ENCODE measurements around the gene GLRX2.
A peak's percentile ranks its signal among the peaks of the same experiment; 100 is the strongest.

GLRX2 gene

GRCh38 chr1:193104907-193105820 lies at the start of gene GLRX2:
GLRX2 (minus strand) TSS chr1:193105414; CDS start chr1:193105382, 32 bp downstream.
- no peaks in the 10 kb centered on the region for H3K9me3 ChIP-seq (ENCODE audit: low read length)
- H3K27me3 ChIP-seq (ENCODE audit: control insufficient read depth in 1 of 2, insufficient read depth in 2 of 2, low read length in 2 of 2) = no peaks in the 10 kb centered on the region
- H3K36me3 ChIP-seq (ENCODE audit: insufficient read depth, low read length) = peaks cover 4% of the 10 kb centered on the region
- peak within 1 kb of the TSS; percentile 84 for H3K27ac ChIP-seq (ENCODE audit: low read depth, low read length)
- H3K4me3 ChIP-seq (ENCODE audit: low read depth in 1 of 2, low read length in 2 of 2) = peak within 1 kb of the TSS; percentile 70 to 92
- H3K4me1 ChIP-seq (ENCODE audit: insufficient read depth, low read length) = peaks cover 18% of the 10 kb centered on the region
- H3K9ac ChIP-seq (ENCODE audit: low read length) = peak within 1 kb of the TSS; percentile 73

GRCh38 chr1:193144999-193145398 lies 39.8 kb upstream of the GLRX2 start:
- Histone ChIP-seq H3K27ac (ENCODE audit: low read depth, low read length) (no peak overlapping the region), H3K9me3 (ENCODE audit: low read length) (no peaks in the 10 kb centered on the region), H3K27me3 (ENCODE audit: control insufficient read depth in 1 of 2, insufficient read depth in 2 of 2, low read length in 2 of 2) (no peaks in the 10 kb centered on the region), H3K36me3 (ENCODE audit: insufficient read depth, low read length) (peaks cover 27% of the 10 kb centered on the region), H3K9ac (ENCODE audit: low read length) (no peak overlapping the region), H3K4me3 (ENCODE audit: low read depth in 1 of 2, low read length in 2 of 2) (no peak overlapping the region), H3K4me1 (ENCODE audit: insufficient read depth, low read length) (no peaks in the 10 kb centered on the region)

- H3K4me3 ChIP-seq (ENCODE audit: low read depth in 1 of 2, low read length in 2 of 2) = no peak overlapping the region
- no peak overlapping the region for H3K9ac ChIP-seq (ENCODE audit: low read length)
- H3K36me3 ChIP-seq (ENCODE audit: insufficient read depth, low read length) = peaks cover 33% of the 10 kb centered on the region
- no peaks in the 10 kb centered on the region for H3K9me3 ChIP-seq (ENCODE audit: low read length)
- H3K4me1 ChIP-seq (ENCODE audit: insufficient read depth, low read length) = no peaks in the 10 kb centered on the region
- no peak overlapping the region for H3K27ac ChIP-seq (ENCODE audit: low read depth, low read length)
- no peaks in the 10 kb centered on the region for H3K27me3 ChIP-seq (ENCODE audit: control insufficient read depth in 1 of 2, insufficient read depth in 2 of 2, low read length in 2 of 2)
Measured at GRCh38 chr1:193144361-193144938, 39.2 kb upstream of the GLRX2 start.

GRCh38 chr1:193143285-193143684 lies 38.1 kb upstream of the GLRX2 start:
- H3K4me3 ChIP-seq (ENCODE audit: low read depth in 1 of 2, low read length in 2 of 2) = no peak overlapping the region
- H3K9me3 ChIP-seq (ENCODE audit: low read length) = no peaks in the 10 kb centered on the region
- no peak overlapping the region for H3K27ac ChIP-seq (ENCODE audit: low read depth, low read length)
- peaks cover 29% of the 10 kb centered on the region for H3K36me3 ChIP-seq (ENCODE audit: insufficient read depth, low read length)
- H3K9ac ChIP-seq (ENCODE audit: low read length) = no peak overlapping the region
- H3K4me1 ChIP-seq (ENCODE audit: insufficient read depth, low read length) = no peaks in the 10 kb centered on the region
- no peaks in the 10 kb centered on the region for H3K27me3 ChIP-seq (ENCODE audit: control insufficient read depth in 1 of 2, insufficient read depth in 2 of 2, low read length in 2 of 2)

- Histone ChIP-seq H3K27me3 (ENCODE audit: control insufficient read depth in 1 of 2, insufficient read depth in 2 of 2, low read length in 2 of 2) (no peaks in the 10 kb centered on the region), H3K9ac (ENCODE audit: low read length) (no peak overlapping the region), H3K4me3 (ENCODE audit: low read depth in 1 of 2, low read length in 2 of 2) (no peak overlapping the region), H3K9me3 (ENCODE audit: low read length) (no peaks in the 10 kb centered on the region), H3K27ac (ENCODE audit: low read depth, low read length) (no peak overlapping the region), H3K36me3 (ENCODE audit: insufficient read depth, low read length) (peaks cover 27% of the 10 kb centered on the region), H3K4me1 (ENCODE audit: insufficient read depth, low read length) (no peaks in the 10 kb centered on the region)
Measured at GRCh38 chr1:193142409-193142808, 37.2 kb upstream of the GLRX2 start.

GRCh38 chr1:193141804-193142203 lies 36.6 kb upstream of the GLRX2 start:
- Histone ChIP-seq H3K9ac (ENCODE audit: low read length) (no peak overlapping the region), H3K9me3 (ENCODE audit: low read length) (no peaks in the 10 kb centered on the region), H3K27me3 (ENCODE audit: control insufficient read depth in 1 of 2, insufficient read depth in 2 of 2, low read length in 2 of 2) (no peaks in the 10 kb centered on the region), H3K27ac (ENCODE audit: low read depth, low read length) (no peak overlapping the region), H3K4me1 (ENCODE audit: insufficient read depth, low read length) (no peaks in the 10 kb centered on the region), H3K36me3 (ENCODE audit: insufficient read depth, low read length) (peaks cover 27% of the 10 kb centered on the region), H3K4me3 (ENCODE audit: low read depth in 1 of 2, low read length in 2 of 2) (no peak overlapping the region)

GRCh38 chr1:193140254-193140653 lies 35.0 kb upstream of the GLRX2 start:
- Histone ChIP-seq H3K36me3 (ENCODE audit: insufficient read depth, low read length) (peaks cover 32% of the 10 kb centered on the region), H3K9ac (ENCODE audit: low read length) (no peak overlapping the region), H3K4me1 (ENCODE audit: insufficient read depth, low read length) (no peaks in the 10 kb centered on the region), H3K27ac (ENCODE audit: low read depth, low read length) (no peak overlapping the region), H3K9me3 (ENCODE audit: low read length) (no peaks in the 10 kb centered on the region), H3K27me3 (ENCODE audit: control insufficient read depth in 1 of 2, insufficient read depth in 2 of 2, low read length in 2 of 2) (no peaks in the 10 kb centered on the region), H3K4me3 (ENCODE audit: low read depth in 1 of 2, low read length in 2 of 2) (no peak overlapping the region)

- H3K36me3 ChIP-seq (ENCODE audit: insufficient read depth, low read length) = peaks cover 35% of the 10 kb centered on the region
- no peak overlapping the region for H3K27ac ChIP-seq (ENCODE audit: low read depth, low read length)
- H3K9ac ChIP-seq (ENCODE audit: low read length) = no peak overlapping the region
- H3K4me1 ChIP-seq (ENCODE audit: insufficient read depth, low read length) = no peaks in the 10 kb centered on the region
- no peaks in the 10 kb centered on the region for H3K27me3 ChIP-seq (ENCODE audit: control insufficient read depth in 1 of 2, insufficient read depth in 2 of 2, low read length in 2 of 2)
- H3K4me3 ChIP-seq (ENCODE audit: low read depth in 1 of 2, low read length in 2 of 2) = no peak overlapping the region
- no peaks in the 10 kb centered on the region for H3K9me3 ChIP-seq (ENCODE audit: low read length)
Measured at GRCh38 chr1:193131266-193131860, 26.1 kb upstream of the GLRX2 start.

- Histone ChIP-seq H3K9me3 (ENCODE audit: low read length) (no peaks in the 10 kb centered on the region), H3K27me3 (ENCODE audit: control insufficient read depth in 1 of 2, insufficient read depth in 2 of 2, low read length in 2 of 2) (no peaks in the 10 kb centered on the region), H3K27ac (ENCODE audit: low read depth, low read length) (no peak overlapping the region), H3K9ac (ENCODE audit: low read length) (no peak overlapping the region), H3K36me3 (ENCODE audit: insufficient read depth, low read length) (peaks cover 3% of the 10 kb centered on the region), H3K4me3 (ENCODE audit: low read depth in 1 of 2, low read length in 2 of 2) (no peak overlapping the region), H3K4me1 (ENCODE audit: insufficient read depth, low read length) (peaks cover 27% of the 10 kb centered on the region)
Measured at GRCh38 chr1:193125369-193125768, 20.2 kb upstream of the GLRX2 start.

GRCh38 chr1:193123751-193124150 lies 18.5 kb upstream of the GLRX2 start:
- Histone ChIP-seq H3K4me3 (ENCODE audit: low read depth in 1 of 2, low read length in 2 of 2) (peak overlapping the region in 1 of 2 donors; percentile 99), H3K27me3 (ENCODE audit: control insufficient read depth in 1 of 2, insufficient read depth in 2 of 2, low read length in 2 of 2) (no peaks in the 10 kb centered on the region), H3K9ac (ENCODE audit: low read length) (no peak overlapping the region), H3K27ac (ENCODE audit: low read depth, low read length) (no peak overlapping the region), H3K4me1 (ENCODE audit: insufficient read depth, low read length) (peaks cover 27% of the 10 kb centered on the region), H3K9me3 (ENCODE audit: low read length) (no peaks in the 10 kb centered on the region), H3K36me3 (ENCODE audit: insufficient read depth, low read length) (no peaks in the 10 kb centered on the region)

All from muscle layer of colon (tissue), 2 donors.